Trophoblast cell (in vitro differentiated cells and primary cell): Measurements from ENCODE around the gene C2CD4D.
"Not testable (repeated sequence)": the region's sequence is repeated elsewhere in the genome, so short reads cannot be mapped to it uniquely, and the experiment has no call there.

Experiments used
- DNase-seq, 2 donors: peaks; one replicate each; pipeline ENCODE4 v3.0.0-alpha.2; 2016
- H2AFZ ChIP-seq: 2 replicates; pipeline ENCODE4 v1.6.1; 2013; ENCODE audit warnings: low read length, moderate library complexity, mild to moderate bottlenecking; ENCODE audit not compliant: insufficient read depth, poor library complexity
- H2AK5ac ChIP-seq: 2 replicates; pipeline ENCODE4 v1.6.1; 2013; ENCODE audit warnings: mild to moderate bottlenecking, low read length
- H2BK120ac ChIP-seq: 2 replicates; pipeline ENCODE4 v1.6.1; 2013; ENCODE audit warnings: low read length, mild to moderate bottlenecking, moderate library complexity; ENCODE audit not compliant: insufficient read depth, poor library complexity
- H2BK12ac ChIP-seq: 2 replicates; pipeline ENCODE4 v1.6.1; 2013; ENCODE audit warnings: mild to moderate bottlenecking, low read length, moderate library complexity
- H2BK5ac ChIP-seq: 2 replicates; pipeline ENCODE4 v1.6.1; 2013; ENCODE audit warnings: low read length, low read depth, moderate library complexity, mild to moderate bottlenecking; ENCODE audit not compliant: poor library complexity
- H3K14ac ChIP-seq: 2 replicates; pipeline ENCODE4 v1.6.1; 2013; ENCODE audit warnings: mild to moderate bottlenecking, low read length
- H3K18ac ChIP-seq: 2 replicates; pipeline ENCODE4 v1.6.1; 2013; ENCODE audit warnings: mild to moderate bottlenecking, low read length
- H3K23ac ChIP-seq: 2 replicates; pipeline ENCODE4 v1.6.1; 2013; ENCODE audit warnings: low read length
- H3K27ac ChIP-seq: 2 replicates; pipeline ENCODE4 v1.5.1; 2013; ENCODE audit warnings: low read depth, mild to moderate bottlenecking, inconsistent platforms, low read length, moderate library complexity
- H3K27me3 ChIP-seq: 2 replicates; pipeline ENCODE4 v1.6.1; 2013; ENCODE audit warnings: inconsistent platforms, mild to moderate bottlenecking, low read length, moderate library complexity; ENCODE audit not compliant: insufficient read depth
- H3K36me3 ChIP-seq, 2 experiments: 1 replicate in 1 of 2; 2 replicates in 1 of 2; pipeline ENCODE4 v1.6.1; 2013; ENCODE audit warnings: low read length in 2 of 2, mild to moderate bottlenecking in 2 of 2, moderate library complexity in 1 of 2; ENCODE audit not compliant: insufficient read depth in 2 of 2, control insufficient read depth in 1 of 2
- H3K4ac ChIP-seq: 2 replicates; pipeline ENCODE4 v1.6.1; 2013; ENCODE audit warnings: low read depth, mild to moderate bottlenecking, low read length, moderate library complexity
- H3K4me1 ChIP-seq, 2 experiments: 1 replicate in 1 of 2; 2 replicates in 1 of 2; pipeline ENCODE4 v1.6.1; 2013; ENCODE audit warnings: low read length in 2 of 2, mild to moderate bottlenecking in 2 of 2, moderate library complexity in 1 of 2; ENCODE audit not compliant: insufficient read depth in 2 of 2, control insufficient read depth in 1 of 2
- H3K4me2 ChIP-seq: 2 replicates; pipeline ENCODE4 v1.6.1; 2013; ENCODE audit warnings: inconsistent platforms, mild to moderate bottlenecking, low read length, moderate library complexity
- H3K4me3 ChIP-seq: 2 replicates; pipeline ENCODE4 v1.5.1; 2013; ENCODE audit warnings: mild to moderate bottlenecking, low read depth, low read length, inconsistent platforms
- H3K79me1 ChIP-seq: one replicate; pipeline ENCODE4 v1.6.1; 2013; ENCODE audit warnings: low read length
- H3K79me2 ChIP-seq: 2 replicates; pipeline ENCODE4 v1.6.1; 2013; ENCODE audit warnings: low read length, mild to moderate bottlenecking; ENCODE audit not compliant: control insufficient read depth, insufficient read depth, poor library complexity
- H3K9ac ChIP-seq: 2 replicates; pipeline ENCODE4 v1.6.1; 2013; ENCODE audit warnings: mild to moderate bottlenecking, low read length
- H3K9me3 ChIP-seq: 2 replicates; pipeline ENCODE4 v1.6.1; 2013; ENCODE audit warnings: low read depth, mild to moderate bottlenecking, control low read depth, inconsistent platforms, low read length; ENCODE audit not compliant: insufficient read depth
- H4K12ac ChIP-seq: 2 replicates; pipeline ENCODE4 v1.6.1; 2013; ENCODE audit warnings: low read depth, mild to moderate bottlenecking, low read length, moderate library complexity
- H4K8ac ChIP-seq: 2 replicates; pipeline ENCODE4 v1.6.1; 2013; ENCODE audit warnings: low read depth, mild to moderate bottlenecking, low read length, moderate library complexity
- H4K91ac ChIP-seq: one replicate; pipeline ENCODE4 v1.6.1; 2013; ENCODE audit warnings: low read depth, mild to moderate bottlenecking, low read length, moderate library complexity
- WGBS: extraction: QIAGEN DNeasy Blood & Tissue Kit; methylation state at CpG from one replicate; pipeline ENCODE4 v1.1.7; 2013; ENCODE audit warnings: missing lambda C conversion rate; ENCODE audit not compliant: insufficient read length, insufficient coverage; ENCODE audit errors: extremely low coverage; 5-methylcytosine and 5-hydroxymethylcytosine counted together

The C2CD4D gene

GRCh38 chr1:151884879-151885278 lies 45.3 kb upstream of the C2CD4D start:
- not testable (repeated sequence) for H4K8ac ChIP-seq, H3K36me3 ChIP-seq, H3K4me2 ChIP-seq, H3K4me1 ChIP-seq, H4K12ac ChIP-seq, H3K4me3 ChIP-seq, H3K9me3 ChIP-seq, H3K23ac ChIP-seq, H2AK5ac ChIP-seq, DNase-seq, H3K18ac ChIP-seq, H2BK120ac ChIP-seq, H3K9ac ChIP-seq, H3K27ac ChIP-seq, H2BK12ac ChIP-seq, H3K79me1 ChIP-seq, H2BK5ac ChIP-seq, H3K14ac ChIP-seq, H4K91ac ChIP-seq, H3K79me2 ChIP-seq, H3K27me3 ChIP-seq, H3K4ac ChIP-seq, H2AFZ ChIP-seq
- WGBS, result no CpG with 5 or more reads among the region's 5 CpGs

- not testable (repeated sequence) for H3K79me2 ChIP-seq, H3K9ac ChIP-seq, H3K4me3 ChIP-seq, H2BK120ac ChIP-seq, H3K14ac ChIP-seq, H4K91ac ChIP-seq, H2BK12ac ChIP-seq, H3K4me2 ChIP-seq, H4K8ac ChIP-seq, H3K9me3 ChIP-seq, H3K27ac ChIP-seq, H2BK5ac ChIP-seq, H3K79me1 ChIP-seq, H4K12ac ChIP-seq, H3K36me3 ChIP-seq, H3K4me1 ChIP-seq, H3K27me3 ChIP-seq, DNase-seq, H3K4ac ChIP-seq, H2AK5ac ChIP-seq, H3K18ac ChIP-seq, H2AFZ ChIP-seq, H3K23ac ChIP-seq
- no CpG with 5 or more reads among the region's 3 CpGs for WGBS
Measured at GRCh38 chr1:151884445-151884844, 44.8 kb upstream of the C2CD4D start.

GRCh38 chr1:151883898-151884297 lies 44.3 kb upstream of the C2CD4D start:
- H3K27me3 ChIP-seq, H3K4me3 ChIP-seq, H3K9ac ChIP-seq, H2AK5ac ChIP-seq, H3K14ac ChIP-seq, H3K18ac ChIP-seq, H4K91ac ChIP-seq, H2BK120ac ChIP-seq, H2AFZ ChIP-seq, H3K4ac ChIP-seq, H3K9me3 ChIP-seq, H3K79me1 ChIP-seq, H3K36me3 ChIP-seq, H3K23ac ChIP-seq, H3K4me1 ChIP-seq, H3K79me2 ChIP-seq, H2BK12ac ChIP-seq, H2BK5ac ChIP-seq, H4K12ac ChIP-seq, H3K4me2 ChIP-seq, H3K27ac ChIP-seq, H4K8ac ChIP-seq, DNase-seq: not testable (repeated sequence)
- WGBS, result no CpG with 5 or more reads among the region's 4 CpGs

GRCh38 chr1:151882918-151883317 lies 43.3 kb upstream of the C2CD4D start:
- H2BK120ac ChIP-seq, H3K4ac ChIP-seq, H3K4me3 ChIP-seq, H3K9ac ChIP-seq, H3K79me1 ChIP-seq, H4K12ac ChIP-seq, H3K27ac ChIP-seq, H2AFZ ChIP-seq, H2AK5ac ChIP-seq, H3K79me2 ChIP-seq, H3K27me3 ChIP-seq, H3K4me1 ChIP-seq, H3K9me3 ChIP-seq, H4K91ac ChIP-seq, H3K23ac ChIP-seq, DNase-seq, H2BK12ac ChIP-seq, H4K8ac ChIP-seq, H2BK5ac ChIP-seq, H3K4me2 ChIP-seq, H3K36me3 ChIP-seq, H3K14ac ChIP-seq, H3K18ac ChIP-seq: not testable (repeated sequence)
- no CpG with 5 or more reads among the region's 5 CpGs for WGBS
